Glomerular endothelial cell (primary cell): ENCODE measurements around the gene PIGH. TPM values are rescaled to one million over a fixed set of nuclear protein-coding genes. Genes with fewer than 3 reads are reported as not detected.
"Not testable (repeated sequence)": the region's sequence is repeated elsewhere in the genome, so short reads cannot be mapped to it uniquely, and the experiment has no call there.

Source experiments
- DNase-seq: peaks from one replicate; pipeline ENCODE4 v3.0.0-alpha.2; 2011; ENCODE audit warnings: low read depth, low spot score; ENCODE audit errors: extremely low read depth
- total RNA-seq: library from RNA; depleted of rRNA; stranded (reverse); fragments of >200 nt; gene quantifications from 2 replicates; pipeline ENCODE4 v1.2.3, GENCODE V29; 2015

PIGH gene
- total RNA-seq, 1 donor from 2014 or later = 11.3 TPM

GRCh38 chr14:67555518-67556090, 44.5 kb downstream of the PIGH start:
- DNase-seq = no peak

DNA sequence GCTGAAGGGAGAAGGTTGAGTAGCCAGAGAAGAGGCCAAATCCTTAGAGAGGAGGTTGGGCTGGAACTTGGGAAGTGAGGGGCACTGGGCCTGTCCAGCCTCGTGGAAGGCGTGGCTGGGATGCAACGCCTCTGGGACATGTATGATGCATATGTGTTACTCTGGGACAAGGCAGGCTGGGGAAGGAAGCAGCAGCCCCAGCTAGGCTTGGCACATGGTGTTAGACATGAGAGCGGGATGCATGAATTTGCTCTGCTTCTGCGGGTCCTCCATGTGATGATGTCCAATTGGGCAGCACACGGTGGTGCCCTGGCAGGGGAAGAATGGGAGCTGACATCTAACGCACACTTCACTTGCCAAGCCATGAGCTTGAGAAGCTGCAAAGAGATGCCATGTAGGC, 45.7 kb downstream of the PIGH start:
- no peak for DNase-seq

DNA sequence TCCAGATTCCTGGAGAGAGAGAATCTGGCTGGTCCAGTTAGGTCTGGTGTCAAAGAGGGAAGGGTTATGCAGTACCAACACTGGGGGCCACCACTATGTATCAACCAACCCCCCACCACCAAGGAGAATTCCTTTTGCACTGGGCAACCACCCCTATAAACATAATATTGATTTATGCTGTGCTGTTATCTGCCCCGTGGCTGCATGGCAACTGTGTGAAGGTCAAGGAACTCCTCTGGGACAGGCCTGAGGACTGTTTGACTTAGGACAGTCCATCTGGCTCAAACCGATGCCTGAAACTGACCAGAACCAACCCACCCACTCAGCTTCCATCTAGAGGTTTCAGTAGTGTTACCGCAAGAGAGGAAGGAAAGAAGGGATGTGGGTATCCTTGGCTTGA, 46.5 kb downstream of the PIGH start:
- DNase-seq = no peak

DNA sequence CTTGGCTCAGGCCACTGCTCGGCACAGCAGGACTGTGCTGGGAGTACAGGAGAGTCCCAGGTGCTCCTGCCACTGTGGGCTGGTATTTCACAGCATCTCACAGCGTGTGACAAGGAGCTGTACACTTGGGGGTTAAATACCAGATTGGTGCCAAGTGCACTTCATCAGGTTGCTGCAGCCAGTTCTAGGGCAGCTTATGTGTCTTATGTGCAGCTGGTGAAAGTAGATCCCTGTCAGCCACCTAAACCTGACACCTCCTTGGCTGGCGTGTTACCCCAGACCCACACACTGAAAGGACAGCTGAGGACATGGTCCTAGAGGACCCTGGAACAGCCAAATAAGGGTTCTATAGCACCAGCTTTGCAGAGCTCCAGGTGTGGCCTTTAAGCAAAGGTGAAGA, 48.1 kb downstream of the PIGH start:
- no peak for DNase-seq

DNA sequence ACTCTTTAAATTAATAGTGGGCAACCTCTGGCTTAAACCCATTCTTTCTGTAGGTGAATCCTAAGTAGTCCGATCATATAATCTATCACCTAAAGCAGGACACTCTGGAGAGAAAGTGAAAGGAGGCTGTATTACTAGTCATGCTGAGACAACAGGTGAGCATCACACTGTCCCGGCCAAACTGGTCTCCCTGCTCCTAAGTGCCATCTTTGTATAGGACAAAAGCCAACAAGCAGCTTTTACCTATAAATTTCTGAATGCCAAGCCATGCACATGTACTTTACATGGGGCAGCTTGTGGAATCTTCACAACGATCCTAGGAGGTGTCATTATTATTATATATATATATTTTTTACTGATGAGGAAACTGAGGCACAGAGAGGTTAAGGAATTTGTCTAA, 48.9 kb downstream of the PIGH start:
- DNase-seq = no peak

GRCh38 chr14:67549734-67550133, 50.3 kb downstream of the PIGH start:
- DNase-seq = no peak

DNA sequence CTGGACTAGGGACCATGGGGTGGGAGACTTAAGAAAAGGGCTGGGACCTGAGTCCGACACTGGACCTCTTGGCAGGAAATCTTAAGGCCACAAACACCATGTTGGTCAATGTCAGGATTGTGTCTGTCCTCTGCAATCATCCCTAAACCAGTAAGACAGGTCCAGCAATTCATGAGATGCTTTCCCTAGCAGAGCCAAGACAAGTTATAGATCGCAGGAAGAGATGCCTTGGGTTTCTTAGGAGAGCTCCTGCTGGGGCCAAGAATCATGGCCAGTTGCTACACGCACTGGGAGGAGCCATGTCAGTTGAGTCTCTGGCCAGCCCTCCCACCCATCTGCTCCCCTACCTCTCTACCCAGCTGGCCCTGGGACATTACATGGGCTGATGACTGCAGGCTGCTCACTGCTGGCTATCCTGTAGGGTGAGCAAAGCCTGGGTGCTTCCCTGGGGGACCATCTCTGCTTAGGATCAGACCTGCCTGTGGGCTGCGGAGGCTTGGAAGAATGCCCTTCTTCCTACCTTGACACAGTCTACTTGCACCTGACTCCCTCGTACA, 52.8 kb downstream of the PIGH start:
- DNase-seq = no peak

DNA sequence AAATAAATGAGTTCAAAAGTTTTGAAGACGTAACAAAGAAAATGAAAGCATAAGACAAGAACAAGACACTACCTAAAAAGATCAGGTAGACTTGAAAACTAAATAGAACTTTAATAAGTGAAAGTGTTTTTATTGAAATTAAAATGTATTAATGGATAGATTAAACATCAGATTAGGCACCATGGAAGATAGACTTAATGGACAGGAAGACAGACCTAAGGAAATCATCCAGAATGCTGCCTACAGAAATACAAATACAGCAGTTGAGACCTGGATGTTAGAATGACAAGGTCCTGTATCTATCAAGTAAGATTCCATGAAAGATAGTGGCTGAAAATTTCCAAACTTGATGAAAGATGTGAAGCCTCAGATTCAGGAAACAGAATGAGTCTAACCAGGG, 55.5 kb downstream of the PIGH start:
- no peak for DNase-seq

- DNase-seq = not testable (repeated sequence)
These were observed 57.4 kb downstream of the PIGH start for GRCh38 chr14:67542620-67543019.

- DNase-seq = no peak
These were observed 58.4 kb downstream of the PIGH start for GRCh38 chr14:67541448-67542387.

Other genes with a start within 250 kb of the PIGH start
- 85.3 and 106 TPM in 2 replicates for gene ATP6V1D, start 240.5 kb downstream of the PIGH start, total RNA-seq
- gene EIF2S1, start 239.9 kb downstream of the PIGH start, total RNA-seq = 108 and 152 TPM in 2 replicates
- gene PLEK2, start 188.1 kb downstream of the PIGH start, total RNA-seq = 11.3 and 13.8 TPM in 2 replicates
- 1.6 and 2.9 TPM in 2 replicates for gene TMEM229B, start 111.5 kb downstream of the PIGH start, total RNA-seq
- gene PLEKHH1, start 67.0 kb downstream of the PIGH start, total RNA-seq = 0.93 and 1.8 TPM in 2 replicates
- gene ARG2, start 19.7 kb upstream of the PIGH start, total RNA-seq = 7.1 and 17.0 TPM in 2 replicates
- gene VTI1B, start 74.4 kb upstream of the PIGH start, total RNA-seq = 49.4 and 50.7 TPM in 2 replicates
- 65.3 and 74.7 TPM in 2 replicates for gene RDH11, start 95.5 kb upstream of the PIGH start, total RNA-seq
- not detected in 2 replicates for gene RDH12, start 101.6 kb upstream of the PIGH start, total RNA-seq
- gene ZFYVE26, start 216.3 kb upstream of the PIGH start, total RNA-seq = 18.8 and 34.1 TPM in 2 replicates
- gene RAD51B, start 219.5 kb upstream of the PIGH start, total RNA-seq = 4.6 and 9.7 TPM in 2 replicates